ENCODE results near the gene WDR20. TPM values are rescaled to one million over a fixed set of nuclear protein-coding genes. Genes with fewer than 3 reads are reported as not detected.

Gene WDR20
- total and polyA plus RNA-seq, 2 of the 4 experiments (the other 2 are of a cell fraction): 20.3 to 27.4 TPM

- TF ChIP-seq ELK1 (IDR thresholded peaks at IDR 0.05; ENCODE audit: borderline replicate concordance, low read depth, low read length) (no peak), MAFK (IDR thresholded peaks at IDR 0.05; ENCODE audit: low read depth, low read length) (no peak), CHD1 (IDR thresholded peaks at IDR 0.05; ENCODE audit: low read depth, low read length) (no peak), MXI1 (IDR thresholded peaks at IDR 0.05; ENCODE audit: borderline replicate concordance, low read depth, low read length) (no peak)
Observed at GRCh38 chr14:102096569-102097188, 43.0 kb upstream of the WDR20 start (continued).
